Thyroid gland (tissue), 4 donors: ENCODE data around the gene PARD6A.

Source experiments
- CTCF ChIP-seq, 6 experiments: fragments of 200-600 bp in 3 of 6; fragments of 450-650 bp in 3 of 6; sonication (generic) in 3 of 6; IDR thresholded peaks; one replicate each; pipeline ENCODE4 v1.5.1; 2016 to 2019; ENCODE audit warnings: antibody characterized with exemption in 6 of 6, mild to moderate bottlenecking in 2 of 6, inconsistent platforms in 1 of 6, moderate library complexity in 1 of 6
- POLR2A ChIP-seq, 2 donors: fragments of 450-650 bp; IDR thresholded peaks; one replicate each; pipeline ENCODE4 v1.6.1; 2017; ENCODE audit warnings: antibody characterized with exemption in 2 of 2, mild to moderate bottlenecking in 2 of 2, moderate library complexity in 1 of 2

GRCh38 chr16:67636713-67637112 is 24.0 kb upstream of the PARD6A start:
- TF ChIP-seq CTCF (IDR thresholded peaks at IDR 0.05) (no peak), POLR2A (IDR thresholded peaks at IDR 0.05) (no peak)
